ENCODE measurements around the gene VIPR2. TPM values are rescaled to one million over a fixed set of nuclear protein-coding genes. Genes with fewer than 3 reads are reported as not detected.

The VIPR2 gene
- total and polyA plus RNA-seq, 2 of the 13 experiments (the other 11 are each of a cell fraction or from before 2014, with no cell fraction given) = not detected

DNA sequence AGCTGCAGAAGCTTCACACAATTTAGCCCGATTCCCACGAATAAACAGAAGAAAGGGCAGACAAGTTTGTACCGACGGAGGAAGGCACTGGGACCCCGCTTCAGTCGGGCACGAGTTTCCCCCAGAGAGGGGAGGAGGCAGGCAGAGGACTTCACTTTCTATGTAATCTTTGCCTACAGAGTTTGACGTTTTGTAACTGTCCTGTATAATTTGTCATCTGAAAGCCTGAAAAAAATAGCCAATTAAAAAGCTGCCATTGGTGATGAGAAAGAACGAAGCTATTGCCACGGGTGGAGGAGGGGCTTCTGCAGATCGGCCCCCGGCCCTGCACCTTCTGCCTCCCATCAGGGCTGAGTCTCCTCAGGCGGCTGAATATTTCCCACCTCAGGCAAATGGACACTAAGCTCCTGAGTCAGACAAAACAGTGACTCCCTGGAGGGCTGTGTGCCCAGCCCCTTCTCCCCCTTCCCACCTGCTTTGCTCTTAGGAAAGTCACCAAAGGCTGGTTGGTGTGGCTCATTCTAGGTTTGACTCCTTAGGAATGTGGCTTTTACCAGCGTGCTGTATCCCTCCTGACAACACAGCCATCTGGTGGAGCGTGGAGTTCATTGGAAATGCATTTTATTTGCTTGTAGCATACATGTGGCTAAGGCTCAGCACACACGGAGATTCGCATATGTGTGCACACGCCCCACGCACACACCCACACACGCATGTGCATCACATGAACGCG lies 117.4 kb downstream of the VIPR2 start (continued):
- TF ChIP-seq, protein P1, sequence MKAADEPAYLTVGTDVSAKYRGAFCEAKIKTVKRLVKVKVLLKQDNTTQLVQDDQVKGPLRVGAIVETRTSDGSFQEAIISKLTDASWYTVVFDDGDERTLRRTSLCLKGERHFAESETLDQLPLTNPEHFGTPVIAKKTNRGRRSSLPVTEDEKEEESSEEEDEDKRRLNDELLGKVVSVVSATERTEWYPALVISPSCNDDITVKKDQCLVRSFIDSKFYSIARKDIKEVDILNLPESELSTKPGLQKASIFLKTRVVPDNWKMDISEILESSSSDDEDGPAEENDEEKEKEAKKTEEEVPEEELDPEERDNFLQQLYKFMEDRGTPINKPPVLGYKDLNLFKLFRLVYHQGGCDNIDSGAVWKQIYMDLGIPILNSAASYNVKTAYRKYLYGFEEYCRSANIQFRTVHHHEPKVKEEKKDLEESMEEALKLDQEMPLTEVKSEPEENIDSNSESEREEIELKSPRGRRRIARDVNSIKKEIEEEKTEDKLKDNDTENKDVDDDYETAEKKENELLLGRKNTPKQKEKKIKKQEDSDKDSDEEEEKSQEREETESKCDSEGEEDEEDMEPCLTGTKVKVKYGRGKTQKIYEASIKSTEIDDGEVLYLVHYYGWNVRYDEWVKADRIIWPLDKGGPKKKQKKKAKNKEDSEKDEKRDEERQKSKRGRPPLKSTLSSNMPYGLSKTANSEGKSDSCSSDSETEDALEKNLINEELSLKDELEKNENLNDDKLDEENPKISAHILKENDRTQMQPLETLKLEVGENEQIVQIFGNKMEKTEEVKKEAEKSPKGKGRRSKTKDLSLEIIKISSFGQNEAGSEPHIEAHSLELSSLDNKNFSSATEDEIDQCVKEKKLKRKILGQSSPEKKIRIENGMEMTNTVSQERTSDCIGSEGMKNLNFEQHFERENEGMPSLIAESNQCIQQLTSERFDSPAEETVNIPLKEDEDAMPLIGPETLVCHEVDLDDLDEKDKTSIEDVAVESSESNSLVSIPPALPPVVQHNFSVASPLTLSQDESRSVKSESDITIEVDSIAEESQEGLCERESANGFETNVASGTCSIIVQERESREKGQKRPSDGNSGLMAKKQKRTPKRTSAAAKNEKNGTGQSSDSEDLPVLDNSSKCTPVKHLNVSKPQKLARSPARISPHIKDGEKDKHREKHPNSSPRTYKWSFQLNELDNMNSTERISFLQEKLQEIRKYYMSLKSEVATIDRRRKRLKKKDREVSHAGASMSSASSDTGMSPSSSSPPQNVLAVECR (CRISPR knock-in tag; IDR thresholded peaks at IDR 0.05; ENCODE audit: borderline replicate concordance) = no peak
- TF ChIP-seq ZNF816 (CRISPR knock-in tag; IDR thresholded peaks at IDR 0.05; ENCODE audit: borderline replicate concordance) (no peak), ZNF775 (CRISPR knock-in tag; IDR thresholded peaks at IDR 0.05; ENCODE audit: borderline replicate concordance) (no peak), MTF2 (CRISPR knock-in tag; IDR thresholded peaks at IDR 0.05; ENCODE audit: borderline replicate concordance) (no peak), ADNP (CRISPR knock-in tag; IDR thresholded peaks at IDR 0.05) (no peak), CENPT (CRISPR knock-in tag; IDR thresholded peaks at IDR 0.05; ENCODE audit: low read depth) (no peak)
- TF ChIP-seq, protein P2, sequence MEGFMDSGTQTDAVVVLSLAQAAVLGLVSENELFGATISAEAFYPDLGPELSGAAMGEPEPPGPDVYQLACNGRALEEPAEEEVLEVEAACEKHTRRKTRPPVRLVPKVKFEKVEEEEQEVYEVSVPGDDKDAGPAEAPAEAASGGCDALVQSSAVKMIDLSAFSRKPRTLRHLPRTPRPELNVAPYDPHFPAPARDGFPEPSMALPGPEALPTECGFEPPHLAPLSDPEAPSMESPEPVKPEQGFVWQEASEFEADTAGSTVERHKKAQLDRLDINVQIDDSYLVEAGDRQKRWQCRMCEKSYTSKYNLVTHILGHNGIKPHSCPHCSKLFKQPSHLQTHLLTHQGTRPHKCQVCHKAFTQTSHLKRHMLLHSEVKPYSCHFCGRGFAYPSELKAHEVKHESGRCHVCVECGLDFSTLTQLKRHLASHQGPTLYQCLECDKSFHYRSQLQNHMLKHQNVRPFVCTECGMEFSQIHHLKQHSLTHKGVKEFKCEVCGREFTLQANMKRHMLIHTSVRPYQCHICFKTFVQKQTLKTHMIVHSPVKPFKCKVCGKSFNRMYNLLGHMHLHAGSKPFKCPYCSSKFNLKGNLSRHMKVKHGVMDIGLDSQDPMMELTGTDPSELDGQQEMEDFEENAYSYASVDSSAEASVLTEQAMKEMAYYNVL (CRISPR knock-in tag; IDR thresholded peaks at IDR 0.05; ENCODE audit: borderline replicate concordance) = no peak
